Measurements from ENCODE around the gene CFDP1.

The CFDP1 gene

GRCh38 chr16:75343941-75344340 is 89.4 kb downstream of the CFDP1 start:
- H3K27me3 Mint-ChIP-seq (ENCODE audit: low read depth) = no peaks in the 10 kb centered on the region
- no peaks in the 10 kb centered on the region for H3K9me3 Mint-ChIP-seq
- H3K4me3 Mint-ChIP-seq = no peak overlapping the region
- peaks cover 9% of the 10 kb centered on the region for H3K36me3 Mint-ChIP-seq (ENCODE audit: low read depth)
- no peaks in the 10 kb centered on the region for H3K4me1 Mint-ChIP-seq (ENCODE audit: low read depth)
- H3K27ac Mint-ChIP-seq = no peak overlapping the region

- Mint-ChIP-seq H3K36me3 (ENCODE audit: low read depth) (peaks cover 9% of the 10 kb centered on the region), H3K27me3 (ENCODE audit: low read depth) (no peaks in the 10 kb centered on the region), H3K4me1 (ENCODE audit: low read depth) (no peaks in the 10 kb centered on the region), H3K4me3 (no peak overlapping the region), H3K27ac (no peak overlapping the region), H3K9me3 (no peaks in the 10 kb centered on the region)
Observed at GRCh38 chr16:75343286-75343685, 90.0 kb downstream of the CFDP1 start.

GRCh38 chr16:75342308-75342811 is 90.9 kb downstream of the CFDP1 start:
- Mint-ChIP-seq H3K36me3 (ENCODE audit: low read depth) (peaks cover 9% of the 10 kb centered on the region), H3K4me1 (ENCODE audit: low read depth) (no peaks in the 10 kb centered on the region), H3K4me3 (no peak overlapping the region), H3K27me3 (ENCODE audit: low read depth) (no peaks in the 10 kb centered on the region), H3K27ac (no peak overlapping the region), H3K9me3 (no peaks in the 10 kb centered on the region)

GRCh38 chr16:75341564-75342307 is 91.6 kb downstream of the CFDP1 start:
- H3K4me3 Mint-ChIP-seq = no peak overlapping the region
- no peaks in the 10 kb centered on the region for H3K4me1 Mint-ChIP-seq (ENCODE audit: low read depth)
- no peaks in the 10 kb centered on the region for H3K27me3 Mint-ChIP-seq (ENCODE audit: low read depth)
- H3K27ac Mint-ChIP-seq = no peak overlapping the region
- H3K9me3 Mint-ChIP-seq = no peaks in the 10 kb centered on the region
- H3K36me3 Mint-ChIP-seq (ENCODE audit: low read depth) = peaks cover 9% of the 10 kb centered on the region

GRCh38 chr16:75340741-75341491 is 92.4 kb downstream of the CFDP1 start:
- H3K27ac Mint-ChIP-seq = no peak overlapping the region
- no peaks in the 10 kb centered on the region for H3K4me1 Mint-ChIP-seq (ENCODE audit: low read depth)
- H3K4me3 Mint-ChIP-seq = no peak overlapping the region
- peaks cover 6% of the 10 kb centered on the region for H3K36me3 Mint-ChIP-seq (ENCODE audit: low read depth)
- H3K27me3 Mint-ChIP-seq (ENCODE audit: low read depth) = no peaks in the 10 kb centered on the region
- H3K9me3 Mint-ChIP-seq = no peaks in the 10 kb centered on the region

- H3K27ac Mint-ChIP-seq = no peak overlapping the region
- H3K4me1 Mint-ChIP-seq (ENCODE audit: low read depth) = peaks cover 11% of the 10 kb centered on the region
- no peaks in the 10 kb centered on the region for H3K9me3 Mint-ChIP-seq
- no peak overlapping the region for H3K4me3 Mint-ChIP-seq
- no peaks in the 10 kb centered on the region for H3K27me3 Mint-ChIP-seq (ENCODE audit: low read depth)
- peaks cover 9% of the 10 kb centered on the region for H3K36me3 Mint-ChIP-seq (ENCODE audit: low read depth)
Observed at GRCh38 chr16:75337430-75337829, 95.9 kb downstream of the CFDP1 start.

- Mint-ChIP-seq H3K36me3 (ENCODE audit: low read depth) (peaks cover 9% of the 10 kb centered on the region), H3K4me3 (no peak overlapping the region), H3K9me3 (no peaks in the 10 kb centered on the region), H3K27ac (no peak overlapping the region), H3K27me3 (ENCODE audit: low read depth) (no peaks in the 10 kb centered on the region), H3K4me1 (ENCODE audit: low read depth) (peaks cover 11% of the 10 kb centered on the region)
Observed at GRCh38 chr16:75336521-75336920, 96.8 kb downstream of the CFDP1 start.

GRCh38 chr16:75333721-75334163 is 99.6 kb downstream of the CFDP1 start:
- H3K9me3 Mint-ChIP-seq = no peaks in the 10 kb centered on the region
- H3K4me3 Mint-ChIP-seq = no peak overlapping the region
- H3K36me3 Mint-ChIP-seq (ENCODE audit: low read depth) = peaks cover 2% of the 10 kb centered on the region
- H3K27me3 Mint-ChIP-seq (ENCODE audit: low read depth) = no peaks in the 10 kb centered on the region
- H3K27ac Mint-ChIP-seq = no peak overlapping the region
- peaks cover 11% of the 10 kb centered on the region for H3K4me1 Mint-ChIP-seq (ENCODE audit: low read depth)

- Mint-ChIP-seq H3K36me3 (ENCODE audit: low read depth) (peaks cover 3% of the 10 kb centered on the region), H3K9me3 (no peaks in the 10 kb centered on the region), H3K4me3 (no peak overlapping the region), H3K4me1 (ENCODE audit: low read depth) (peaks cover 22% of the 10 kb centered on the region), H3K27me3 (ENCODE audit: low read depth) (peaks cover 13% of the 10 kb centered on the region), H3K27ac (no peak overlapping the region)
Observed at GRCh38 chr16:75329943-75330342, 103.4 kb downstream of the CFDP1 start.

GRCh38 chr16:75326333-75326732 is 107.0 kb downstream of the CFDP1 start:
- Mint-ChIP-seq H3K4me3 (no peak overlapping the region), H3K27ac (no peak overlapping the region), H3K9me3 (no peaks in the 10 kb centered on the region), H3K27me3 (ENCODE audit: low read depth) (peaks cover 21% of the 10 kb centered on the region), H3K36me3 (ENCODE audit: low read depth) (peaks cover 7% of the 10 kb centered on the region), H3K4me1 (ENCODE audit: low read depth) (peaks cover 15% of the 10 kb centered on the region)

- H3K27ac Mint-ChIP-seq = no peak overlapping the region
- peaks cover 32% of the 10 kb centered on the region for H3K4me1 Mint-ChIP-seq (ENCODE audit: low read depth)
Observed at GRCh38 chr16:75323933-75324332, 109.4 kb downstream of the CFDP1 start.

GRCh38 chr16:75323198-75323597 is 110.1 kb downstream of the CFDP1 start:
- Mint-ChIP-seq H3K36me3 (ENCODE audit: low read depth) (peaks cover 7% of the 10 kb centered on the region), H3K27me3 (ENCODE audit: low read depth) (peaks cover 41% of the 10 kb centered on the region), H3K27ac (no peak overlapping the region), H3K4me1 (ENCODE audit: low read depth) (peaks cover 32% of the 10 kb centered on the region), H3K9me3 (no peaks in the 10 kb centered on the region), H3K4me3 (no peak overlapping the region)

More at GRCh38 chr16:75323933-75324332, 109.4 kb downstream of the CFDP1 start:
- no peaks in the 10 kb centered on the region for H3K9me3 Mint-ChIP-seq
- H3K36me3 Mint-ChIP-seq (ENCODE audit: low read depth) = peaks cover 7% of the 10 kb centered on the region
- peaks cover 41% of the 10 kb centered on the region for H3K27me3 Mint-ChIP-seq (ENCODE audit: low read depth)
- no peak overlapping the region for H3K4me3 Mint-ChIP-seq

GRCh38 chr16:75322740-75323139 is 110.6 kb downstream of the CFDP1 start:
- no peak overlapping the region for H3K27ac Mint-ChIP-seq
- H3K36me3 Mint-ChIP-seq (ENCODE audit: low read depth) = peaks cover 7% of the 10 kb centered on the region
- no peaks in the 10 kb centered on the region for H3K9me3 Mint-ChIP-seq
- H3K27me3 Mint-ChIP-seq (ENCODE audit: low read depth) = peaks cover 44% of the 10 kb centered on the region
- peaks cover 32% of the 10 kb centered on the region for H3K4me1 Mint-ChIP-seq (ENCODE audit: low read depth)
- H3K4me3 Mint-ChIP-seq = no peak overlapping the region

- H3K27me3 Mint-ChIP-seq (ENCODE audit: low read depth) = peaks cover 47% of the 10 kb centered on the region
- H3K36me3 Mint-ChIP-seq (ENCODE audit: low read depth) = peaks cover 7% of the 10 kb centered on the region
- no peak overlapping the region for H3K27ac Mint-ChIP-seq
- H3K9me3 Mint-ChIP-seq = no peaks in the 10 kb centered on the region
- peaks cover 22% of the 10 kb centered on the region for H3K4me1 Mint-ChIP-seq (ENCODE audit: low read depth)
- no peak overlapping the region for H3K4me3 Mint-ChIP-seq
Observed at GRCh38 chr16:75320435-75320834, 112.9 kb downstream of the CFDP1 start.

Measured in T-helper 1 cell treated with Interleukin-12 subunit alpha and Interleukin-12 subunit beta and Interleukin-4 antibody, amounts not matched to agents 30 μg/mL and 1 μg/mL, for 36 hours (primary cell).